Measurements from ENCODE around the gene AJUBA.
"Not testable (repeated sequence)": the region's sequence is repeated elsewhere in the genome, so short reads cannot be mapped to it uniquely, and the experiment has no call there.

Gene AJUBA

GRCh38 chr14:23015618-23016017, 33.3 kb upstream of the AJUBA start:
- no peak overlapping the region for H2BK12ac ChIP-seq (ENCODE audit: low read length in 2 of 2)
- H3K18ac ChIP-seq (ENCODE audit: low read depth in 1 of 2, low read length in 2 of 2): no peak overlapping the region
- no peak overlapping the region for H3K4ac ChIP-seq (ENCODE audit: low read depth in 1 of 2, low read length in 2 of 2)
- H2AFZ ChIP-seq (ENCODE audit: low read depth, low read length): no peak overlapping the region
- H3K14ac ChIP-seq (ENCODE audit: low read length in 2 of 2): no peak overlapping the region
- DNase-seq: no peak
- H3K27me3 ChIP-seq (ENCODE audit: control insufficient read depth in 1 of 2, insufficient read depth in 1 of 2, low read length in 2 of 2): no peaks in the 10 kb centered on the region
- H2AK5ac ChIP-seq (ENCODE audit: low read length, severe bottlenecking): no peak overlapping the region
- WGBS: 70% methylated on average over 4 of the region's 4 CpGs
- no peak overlapping the region for H3K27ac ChIP-seq (ENCODE audit: low read length, poor library complexity, severe bottlenecking)
- H4K91ac ChIP-seq (ENCODE audit: low read length): no peak overlapping the region
- no peak overlapping the region for H2BK15ac ChIP-seq (ENCODE audit: low read depth, poor library complexity, severe bottlenecking)
- H3K36me3 ChIP-seq (ENCODE audit: control insufficient read depth in 1 of 2, insufficient read depth in 2 of 2, low read depth in 1 of 2, low read length in 2 of 2): no peaks in the 10 kb centered on the region
- H3K23ac ChIP-seq (ENCODE audit: low read length in 2 of 2): no peak overlapping the region
- H2BK5ac ChIP-seq (ENCODE audit: low read depth, low read length, poor library complexity, severe bottlenecking): no peak overlapping the region
- no peak overlapping the region for H4K8ac ChIP-seq (ENCODE audit: low read length)
- H3K9me3 ChIP-seq (ENCODE audit: control insufficient read depth, low read length): no peaks in the 10 kb centered on the region
- peaks cover 1% of the 10 kb centered on the region for H3K4me1 ChIP-seq (ENCODE audit: control insufficient read depth, insufficient read depth, low read depth, low read length)
- no peak overlapping the region for H3K4me3 ChIP-seq (ENCODE audit: insufficient read depth in 1 of 2, low read depth in 1 of 2, low read length in 2 of 2)
- no peaks in the 10 kb centered on the region for H3K79me1 ChIP-seq (replicated peaks; ENCODE audit: low read length, poor library complexity, severe bottlenecking)
- no peak overlapping the region for H3K4me2 ChIP-seq (ENCODE audit: low read length, poor library complexity, severe bottlenecking)
- H3K9ac ChIP-seq (ENCODE audit: low read length): no peak overlapping the region
- no peak overlapping the region for H2BK120ac ChIP-seq (ENCODE audit: low read depth, low read length)

- H2BK120ac ChIP-seq (ENCODE audit: low read depth, low read length); H2BK5ac ChIP-seq (ENCODE audit: low read depth, low read length, poor library complexity, severe bottlenecking); H2AFZ ChIP-seq (ENCODE audit: low read depth, low read length); H3K4me1 ChIP-seq (ENCODE audit: control insufficient read depth, insufficient read depth, low read depth, low read length); DNase-seq; H3K14ac ChIP-seq (ENCODE audit: low read length in 2 of 2); H3K9ac ChIP-seq (ENCODE audit: low read length); H3K4me2 ChIP-seq (ENCODE audit: low read length, poor library complexity, severe bottlenecking); H2BK15ac ChIP-seq (ENCODE audit: low read depth, poor library complexity, severe bottlenecking); H3K18ac ChIP-seq (ENCODE audit: low read depth in 1 of 2, low read length in 2 of 2); H3K4ac ChIP-seq (ENCODE audit: low read depth in 1 of 2, low read length in 2 of 2); H3K9me3 ChIP-seq (ENCODE audit: control insufficient read depth, low read length); H4K91ac ChIP-seq (ENCODE audit: low read length); H3K4me3 ChIP-seq (ENCODE audit: insufficient read depth in 1 of 2, low read depth in 1 of 2, low read length in 2 of 2); H3K27ac ChIP-seq (ENCODE audit: low read length, poor library complexity, severe bottlenecking); H4K8ac ChIP-seq (ENCODE audit: low read length); H2AK5ac ChIP-seq (ENCODE audit: low read length, severe bottlenecking); H3K23ac ChIP-seq (ENCODE audit: low read length in 2 of 2); H3K79me1 ChIP-seq (replicated peaks; ENCODE audit: low read length, poor library complexity, severe bottlenecking); H2BK12ac ChIP-seq (ENCODE audit: low read length in 2 of 2); H3K27me3 ChIP-seq (ENCODE audit: control insufficient read depth in 1 of 2, insufficient read depth in 1 of 2, low read length in 2 of 2); H3K36me3 ChIP-seq (ENCODE audit: control insufficient read depth in 1 of 2, insufficient read depth in 2 of 2, low read depth in 1 of 2, low read length in 2 of 2): not testable (repeated sequence)
- whole genome bisulfite sequencing: 89% methylated on average over 3 of the region's 5 CpGs
Observed at GRCh38 chr14:23013749-23014054, 31.4 kb upstream of the AJUBA start.

- H2AFZ ChIP-seq (ENCODE audit: low read depth, low read length): no peak overlapping the region
- H2AK5ac ChIP-seq (ENCODE audit: low read length, severe bottlenecking): no peak overlapping the region
- H3K4ac ChIP-seq (ENCODE audit: low read depth in 1 of 2, low read length in 2 of 2): no peak overlapping the region
- no peak for DNase-seq
- no peak overlapping the region for H3K18ac ChIP-seq (ENCODE audit: low read depth in 1 of 2, low read length in 2 of 2)
- no peaks in the 10 kb centered on the region for H3K79me1 ChIP-seq (replicated peaks; ENCODE audit: low read length, poor library complexity, severe bottlenecking)
- H3K36me3 ChIP-seq (ENCODE audit: control insufficient read depth in 1 of 2, insufficient read depth in 2 of 2, low read depth in 1 of 2, low read length in 2 of 2): no peaks in the 10 kb centered on the region
- H2BK120ac ChIP-seq (ENCODE audit: low read depth, low read length): no peak overlapping the region
- H3K4me2 ChIP-seq (ENCODE audit: low read length, poor library complexity, severe bottlenecking): no peak overlapping the region
- H3K4me1 ChIP-seq (ENCODE audit: control insufficient read depth, insufficient read depth, low read depth, low read length): peaks cover 1% of the 10 kb centered on the region
- 76% methylated on average over 6 of the region's 6 CpGs for WGBS
- H2BK5ac ChIP-seq (ENCODE audit: low read depth, low read length, poor library complexity, severe bottlenecking): no peak overlapping the region
- no peak overlapping the region for H3K27ac ChIP-seq (ENCODE audit: low read length, poor library complexity, severe bottlenecking)
- H2BK12ac ChIP-seq (ENCODE audit: low read length in 2 of 2): no peak overlapping the region
- no peak overlapping the region for H4K91ac ChIP-seq (ENCODE audit: low read length)
- no peak overlapping the region for H4K8ac ChIP-seq (ENCODE audit: low read length)
- H3K23ac ChIP-seq (ENCODE audit: low read length in 2 of 2): peak overlapping the region in 1 of 2 experiments; percentile 31
- H3K9ac ChIP-seq (ENCODE audit: low read length): no peak overlapping the region
- H3K9me3 ChIP-seq (ENCODE audit: control insufficient read depth, low read length): no peaks in the 10 kb centered on the region
- H3K27me3 ChIP-seq (ENCODE audit: control insufficient read depth in 1 of 2, insufficient read depth in 1 of 2, low read length in 2 of 2): no peaks in the 10 kb centered on the region
- no peak overlapping the region for H2BK15ac ChIP-seq (ENCODE audit: low read depth, poor library complexity, severe bottlenecking)
- H3K4me3 ChIP-seq (ENCODE audit: insufficient read depth in 1 of 2, low read depth in 1 of 2, low read length in 2 of 2): no peak overlapping the region
- no peak overlapping the region for H3K14ac ChIP-seq (ENCODE audit: low read length in 2 of 2)
Observed at GRCh38 chr14:23013054-23013748, 30.9 kb upstream of the AJUBA start.

GRCh38 chr14:23009939-23010726, 27.8 kb upstream of the AJUBA start, which contains the start of gene C14orf93:
C14orf93 (minus strand) TSS chr14:23010143; CDS start chr14:22999023, 11,120 bp downstream.
- Histone ChIP-seq H3K36me3 (ENCODE audit: control insufficient read depth in 1 of 2, insufficient read depth in 2 of 2, low read depth in 1 of 2, low read length in 2 of 2) (no peaks in the 10 kb centered on the region), H3K79me1 (replicated peaks; ENCODE audit: low read length, poor library complexity, severe bottlenecking) (no peaks in the 10 kb centered on the region), H2BK15ac (ENCODE audit: low read depth, poor library complexity, severe bottlenecking) (no peak within 1 kb of the TSS), H2BK12ac (ENCODE audit: low read length in 2 of 2) (no peak within 1 kb of the TSS), H2BK120ac (ENCODE audit: low read depth, low read length) (peak within 1 kb of the TSS; percentile 42), H2BK5ac (ENCODE audit: low read depth, low read length, poor library complexity, severe bottlenecking) (peak within 1 kb of the TSS; percentile 57), H3K9me3 (ENCODE audit: control insufficient read depth, low read length) (no peaks in the 10 kb centered on the region), H2AK5ac (ENCODE audit: low read length, severe bottlenecking) (no peak within 1 kb of the TSS), H3K18ac (ENCODE audit: low read depth in 1 of 2, low read length in 2 of 2) (peak within 1 kb of the TSS in 1 of 2 experiments; percentile 84), H3K14ac (ENCODE audit: low read length in 2 of 2) (no peak within 1 kb of the TSS), H3K4me2 (ENCODE audit: low read length, poor library complexity, severe bottlenecking) (peak within 1 kb of the TSS; percentile 87), H3K4ac (ENCODE audit: low read depth in 1 of 2, low read length in 2 of 2) (peak within 1 kb of the TSS in 1 of 2 experiments; percentile 79), H2AFZ (ENCODE audit: low read depth, low read length) (peak within 1 kb of the TSS; percentile 77), H3K9ac (ENCODE audit: low read length) (peak within 1 kb of the TSS; percentile 89), H3K4me3 (ENCODE audit: insufficient read depth in 1 of 2, low read depth in 1 of 2, low read length in 2 of 2) (peak within 1 kb of the TSS; percentile 59 to 74), H3K27me3 (ENCODE audit: control insufficient read depth in 1 of 2, insufficient read depth in 1 of 2, low read length in 2 of 2) (no peaks in the 10 kb centered on the region), H3K4me1 (ENCODE audit: control insufficient read depth, insufficient read depth, low read depth, low read length) (peaks cover 1% of the 10 kb centered on the region), H3K23ac (ENCODE audit: low read length in 2 of 2) (no peak within 1 kb of the TSS), H4K8ac (ENCODE audit: low read length) (peak within 1 kb of the TSS; percentile 80), H4K91ac (ENCODE audit: low read length) (no peak within 1 kb of the TSS), H3K27ac (ENCODE audit: low read length, poor library complexity, severe bottlenecking) (no peak within 1 kb of the TSS)
- DNase-seq: peak; percentile 58
- 10% methylated on average over 35 of the region's 40 CpGs for WGBS

Data from mesenchymal stem cell (in vitro differentiated cells and primary cell).